Esophagus muscularis mucosa (tissue), 4 donors: Measurements from ENCODE around the gene ANKRD12.
A peak's percentile ranks its signal among the peaks of the same experiment; 100 is the strongest.

Source experiments
- EP300 ChIP-seq: sonication (generic); formaldehyde crosslinking; IDR thresholded peaks from one replicate; pipeline ENCODE4 v1.6.1; 2017; ENCODE audit warnings: antibody characterized with exemption
- POLR2A ChIP-seq: fragments of 450-650 bp; IDR thresholded peaks from one replicate; pipeline ENCODE4 v1.6.1; 2017; ENCODE audit warnings: antibody characterized with exemption, moderate library complexity, mild to moderate bottlenecking, low read depth
- POLR2AphosphoS5 ChIP-seq, 2 donors: sonication (generic); formaldehyde crosslinking; IDR thresholded peaks; one replicate each; pipeline ENCODE4 v1.6.1; 2017; ENCODE audit warnings: antibody characterized with exemption in 2 of 2
- TF ChIP-seq, protein P1 (sequence below), 3 experiments: fragments of 200-600 bp in 2 of 3; fragments of 450-650 bp in 1 of 3; sonication (generic) in 2 of 3; IDR thresholded peaks; one replicate each; pipeline ENCODE4 v1.5.1; 2017 to 2019; ENCODE audit warnings: antibody characterized with exemption in 3 of 3, mild to moderate bottlenecking in 2 of 3, moderate library complexity in 1 of 3

DNA sequence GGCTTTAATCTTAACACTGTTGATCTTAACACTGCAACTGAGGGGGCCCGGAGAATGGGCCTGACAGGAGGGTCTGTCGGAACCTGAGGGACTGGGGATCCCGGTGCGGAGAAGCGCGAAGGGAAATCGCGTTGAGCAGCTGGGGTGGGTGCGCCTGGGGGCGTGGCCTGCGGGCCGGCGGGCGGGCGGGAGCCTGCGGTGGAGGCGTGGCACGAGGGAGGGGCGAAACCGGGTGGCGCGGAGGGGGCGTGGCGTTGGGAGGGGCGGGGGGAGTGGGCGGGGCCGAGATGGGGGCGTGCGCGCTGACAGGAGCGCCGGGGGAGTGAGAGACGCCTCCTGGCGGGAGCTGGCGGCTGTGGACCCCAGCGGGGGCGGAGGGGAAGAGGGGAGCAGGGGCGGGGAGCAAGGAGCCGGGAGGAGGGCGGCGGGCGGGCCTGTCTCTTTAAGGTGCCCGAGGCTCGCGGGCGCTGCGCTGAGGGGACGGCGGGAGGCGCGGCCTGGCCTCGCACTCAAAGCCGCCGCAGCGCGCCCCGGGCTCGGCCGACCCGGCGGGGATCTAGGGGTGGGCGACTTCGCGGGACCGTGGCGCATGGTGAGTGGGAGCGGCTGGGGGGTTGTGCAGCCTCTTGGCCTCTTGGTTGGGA lies 197.9 kb downstream of the ANKRD12 start, which contains the start of gene TWSG1:
- TF ChIP-seq, protein P1, sequence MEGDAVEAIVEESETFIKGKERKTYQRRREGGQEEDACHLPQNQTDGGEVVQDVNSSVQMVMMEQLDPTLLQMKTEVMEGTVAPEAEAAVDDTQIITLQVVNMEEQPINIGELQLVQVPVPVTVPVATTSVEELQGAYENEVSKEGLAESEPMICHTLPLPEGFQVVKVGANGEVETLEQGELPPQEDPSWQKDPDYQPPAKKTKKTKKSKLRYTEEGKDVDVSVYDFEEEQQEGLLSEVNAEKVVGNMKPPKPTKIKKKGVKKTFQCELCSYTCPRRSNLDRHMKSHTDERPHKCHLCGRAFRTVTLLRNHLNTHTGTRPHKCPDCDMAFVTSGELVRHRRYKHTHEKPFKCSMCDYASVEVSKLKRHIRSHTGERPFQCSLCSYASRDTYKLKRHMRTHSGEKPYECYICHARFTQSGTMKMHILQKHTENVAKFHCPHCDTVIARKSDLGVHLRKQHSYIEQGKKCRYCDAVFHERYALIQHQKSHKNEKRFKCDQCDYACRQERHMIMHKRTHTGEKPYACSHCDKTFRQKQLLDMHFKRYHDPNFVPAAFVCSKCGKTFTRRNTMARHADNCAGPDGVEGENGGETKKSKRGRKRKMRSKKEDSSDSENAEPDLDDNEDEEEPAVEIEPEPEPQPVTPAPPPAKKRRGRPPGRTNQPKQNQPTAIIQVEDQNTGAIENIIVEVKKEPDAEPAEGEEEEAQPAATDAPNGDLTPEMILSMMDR (IDR thresholded peaks at IDR 0.05) = peak in 2 of 3 experiments; percentile 39 to 60
- peak; percentile 49 for TF ChIP-seq POLR2A
- TF ChIP-seq POLR2AphosphoS5 (IDR thresholded peaks at IDR 0.05) = peak; percentile 26 to 79
- TF ChIP-seq EP300 = no peak
